Measurements from ENCODE around the gene STARD9.

Gene STARD9

GRCh38 chr15:42628761-42629160 lies 53.4 kb downstream of the STARD9 start:
- no peak for TF ChIP-seq REST (IDR thresholded peaks at IDR 0.05; ENCODE audit: low read depth)
- no peak for TF ChIP-seq TEAD4 (IDR thresholded peaks at IDR 0.05)
- TF ChIP-seq USF1 (IDR thresholded peaks at IDR 0.05): no peak
- no peak for TF ChIP-seq RAD21 (IDR thresholded peaks at IDR 0.05; ENCODE audit: low read depth)
- TF ChIP-seq TCF12 (IDR thresholded peaks at IDR 0.05; ENCODE audit: low read depth): no peak
- no peak for TF ChIP-seq YY1 (IDR thresholded peaks at IDR 0.05; ENCODE audit: low read depth)
- TF ChIP-seq FOXM1 (IDR thresholded peaks at IDR 0.05; ENCODE audit: borderline replicate concordance, low read depth): no peak
- TF ChIP-seq NFIC (IDR thresholded peaks at IDR 0.05): no peak
- TF ChIP-seq ZBTB7A (IDR thresholded peaks at IDR 0.05; ENCODE audit: low read depth): no peak
- TF ChIP-seq CEBPB (IDR thresholded peaks at IDR 0.05): no peak
- no peak for TF ChIP-seq EGR1 (IDR thresholded peaks at IDR 0.05)
- TF ChIP-seq EP300 (IDR thresholded peaks at IDR 0.05; ENCODE audit: borderline replicate concordance): no peak
- TF ChIP-seq CREB1 (IDR thresholded peaks at IDR 0.05; ENCODE audit: low read depth): no peak
- TF ChIP-seq TAF1 (IDR thresholded peaks at IDR 0.05; ENCODE audit: low read depth): no peak
- no peak for TF ChIP-seq MAX (IDR thresholded peaks at IDR 0.05)

GRCh38 chr15:42632105-42632675 lies 56.8 kb downstream of the STARD9 start:
- TF ChIP-seq MAX (IDR thresholded peaks at IDR 0.05) (no peak), ZBTB7A (IDR thresholded peaks at IDR 0.05; ENCODE audit: low read depth) (no peak), TAF1 (IDR thresholded peaks at IDR 0.05; ENCODE audit: low read depth) (no peak)

GRCh38 chr15:42640109-42640508 lies 64.7 kb downstream of the STARD9 start:
- TF ChIP-seq TAF1 (IDR thresholded peaks at IDR 0.05; ENCODE audit: low read depth): no peak
- TF ChIP-seq ZBTB7A (IDR thresholded peaks at IDR 0.05; ENCODE audit: low read depth): no peak
- TF ChIP-seq CREB1 (IDR thresholded peaks at IDR 0.05; ENCODE audit: low read depth): no peak
- no peak for TF ChIP-seq RAD21 (IDR thresholded peaks at IDR 0.05; ENCODE audit: low read depth)
- no peak for TF ChIP-seq TCF12 (IDR thresholded peaks at IDR 0.05; ENCODE audit: low read depth)

- TF ChIP-seq RAD21 (IDR thresholded peaks at IDR 0.05; ENCODE audit: low read depth) (peak; percentile 91), TAF1 (IDR thresholded peaks at IDR 0.05; ENCODE audit: low read depth) (no peak)
Measured at GRCh38 chr15:42650208-42651066, 75.0 kb downstream of the STARD9 start.

GRCh38 chr15:42665827-42666226 lies 90.4 kb downstream of the STARD9 start:
- TF ChIP-seq EP300 (IDR thresholded peaks at IDR 0.05; ENCODE audit: borderline replicate concordance) (no peak), NFIC (IDR thresholded peaks at IDR 0.05) (no peak), RAD21 (IDR thresholded peaks at IDR 0.05; ENCODE audit: low read depth) (no peak), ZBTB7A (IDR thresholded peaks at IDR 0.05; ENCODE audit: low read depth) (no peak), FOXM1 (IDR thresholded peaks at IDR 0.05; ENCODE audit: borderline replicate concordance, low read depth) (no peak), USF1 (IDR thresholded peaks at IDR 0.05) (no peak), CEBPB (IDR thresholded peaks at IDR 0.05) (no peak), REST (IDR thresholded peaks at IDR 0.05; ENCODE audit: low read depth) (no peak), YY1 (IDR thresholded peaks at IDR 0.05; ENCODE audit: low read depth) (no peak), MAX (IDR thresholded peaks at IDR 0.05) (no peak), TCF12 (IDR thresholded peaks at IDR 0.05; ENCODE audit: low read depth) (no peak), TEAD4 (IDR thresholded peaks at IDR 0.05) (no peak), CREB1 (IDR thresholded peaks at IDR 0.05; ENCODE audit: low read depth) (no peak), EGR1 (IDR thresholded peaks at IDR 0.05) (no peak), TAF1 (IDR thresholded peaks at IDR 0.05; ENCODE audit: low read depth) (no peak)

- no peak for TF ChIP-seq MAX (IDR thresholded peaks at IDR 0.05)
- TF ChIP-seq CEBPB (IDR thresholded peaks at IDR 0.05): no peak
- TF ChIP-seq YY1 (IDR thresholded peaks at IDR 0.05; ENCODE audit: low read depth): no peak
- no peak for TF ChIP-seq TAF1 (IDR thresholded peaks at IDR 0.05; ENCODE audit: low read depth)
- no peak for TF ChIP-seq REST (IDR thresholded peaks at IDR 0.05; ENCODE audit: low read depth)
- TF ChIP-seq EGR1 (IDR thresholded peaks at IDR 0.05): no peak
- no peak for TF ChIP-seq ZBTB7A (IDR thresholded peaks at IDR 0.05; ENCODE audit: low read depth)
- TF ChIP-seq CREB1 (IDR thresholded peaks at IDR 0.05; ENCODE audit: low read depth): no peak
- no peak for TF ChIP-seq TEAD4 (IDR thresholded peaks at IDR 0.05)
- TF ChIP-seq EP300 (IDR thresholded peaks at IDR 0.05; ENCODE audit: borderline replicate concordance): no peak
- no peak for TF ChIP-seq USF1 (IDR thresholded peaks at IDR 0.05)
- TF ChIP-seq NFIC (IDR thresholded peaks at IDR 0.05): no peak
- TF ChIP-seq RAD21 (IDR thresholded peaks at IDR 0.05; ENCODE audit: low read depth): no peak
- TF ChIP-seq FOXM1 (IDR thresholded peaks at IDR 0.05; ENCODE audit: borderline replicate concordance, low read depth): no peak
Measured at GRCh38 chr15:42667855-42668254, 92.4 kb downstream of the STARD9 start.
